ENCODE measurements around the gene BOLA2B. TPM values are rescaled to one million over a fixed set of nuclear protein-coding genes. Genes with fewer than 3 reads are reported as not detected.
"Not testable (repeated sequence)": the region's sequence is repeated elsewhere in the genome, so short reads cannot be mapped to it uniquely, and the experiment has no call there.

Gene BOLA2B
- polyA plus RNA-seq, 1 donor from 2014 or later: 264 TPM

- peaks cover 15% of the 10 kb centered on the region for H3K36me3 Mint-ChIP-seq
- H3K27me3 Mint-ChIP-seq: no peaks in the 10 kb centered on the region
- H3K9me3 Mint-ChIP-seq: no peaks in the 10 kb centered on the region
- peaks cover 16 to 21% (median 18%) of the 10 kb centered on the region in 3 donors for H3K4me1 Mint-ChIP-seq
- H3K4me3 Mint-ChIP-seq: peak overlapping the region; percentile 97 to 99 (median 99)
- H3K27ac Mint-ChIP-seq: peak overlapping the region; percentile 97 to 99 (median 98)
Observed at GRCh38 chr16:30186782-30187555, 6.5 kb downstream of the BOLA2B start.

GRCh38 chr16:30186444-30186781 is 7.1 kb downstream of the BOLA2B start:
- peaks cover 17 to 22% (median 19%) of the 10 kb centered on the region in 3 donors for H3K4me1 Mint-ChIP-seq
- peak overlapping the region; percentile 97 to 99 (median 99) for H3K4me3 Mint-ChIP-seq
- H3K9me3 Mint-ChIP-seq: no peaks in the 10 kb centered on the region
- peak overlapping the region; percentile 97 to 99 (median 98) for H3K27ac Mint-ChIP-seq
- no peaks in the 10 kb centered on the region for H3K27me3 Mint-ChIP-seq
- peaks cover 15% of the 10 kb centered on the region for H3K36me3 Mint-ChIP-seq

GRCh38 chr16:30185683-30186421 is 7.6 kb downstream of the BOLA2B start:
- peaks cover 19 to 22% (median 19%) of the 10 kb centered on the region in 3 donors for H3K4me1 Mint-ChIP-seq
- no peaks in the 10 kb centered on the region for H3K9me3 Mint-ChIP-seq
- peak overlapping the region; percentile 97 to 99 (median 98) for H3K27ac Mint-ChIP-seq
- H3K4me3 Mint-ChIP-seq: peak overlapping the region; percentile 97 to 99 (median 99)
- no peaks in the 10 kb centered on the region for H3K27me3 Mint-ChIP-seq
- peaks cover 15% of the 10 kb centered on the region for H3K36me3 Mint-ChIP-seq

- Mint-ChIP-seq H3K4me1 (peaks cover 20 to 22% (median 21%) of the 10 kb centered on the region in 3 donors), H3K9me3 (no peaks in the 10 kb centered on the region), H3K27me3 (no peaks in the 10 kb centered on the region), H3K4me3 (peak overlapping the region; percentile 97 to 99 (median 99)), H3K36me3 (peaks cover 15% of the 10 kb centered on the region), H3K27ac (peak overlapping the region; percentile 97 to 99 (median 98))
Observed at GRCh38 chr16:30184891-30185682, 8.4 kb downstream of the BOLA2B start.

- Mint-ChIP-seq H3K4me1 (peaks cover 20 to 22% (median 21%) of the 10 kb centered on the region in 3 donors), H3K9me3 (no peaks in the 10 kb centered on the region), H3K4me3 (peak overlapping the region; percentile 97 to 99 (median 99)), H3K27ac (peak overlapping the region; percentile 97 to 99 (median 98)), H3K36me3 (peaks cover 15% of the 10 kb centered on the region), H3K27me3 (no peaks in the 10 kb centered on the region)
Observed at GRCh38 chr16:30184096-30184890, 9.2 kb downstream of the BOLA2B start.

- Mint-ChIP-seq H3K9me3 (no peaks in the 10 kb centered on the region), H3K27me3 (no peaks in the 10 kb centered on the region), H3K4me1 (peaks cover 20 to 22% (median 21%) of the 10 kb centered on the region in 3 donors), H3K27ac (peak within 1 kb of the TSS; percentile 97 to 99 (median 98)), H3K36me3 (peaks cover 15% of the 10 kb centered on the region), H3K4me3 (peak within 1 kb of the TSS; percentile 97 to 99 (median 99))
Observed at GRCh38 chr16:30183233-30184095, 10.0 kb downstream of the BOLA2B start, which contains the start of gene CORO1A. Gene CORO1A (plus strand): TSS chr16:30183602. CDS start chr16:30185210, 1,608 bp downstream.

GRCh38 chr16:30180741-30181140 is 12.7 kb downstream of the BOLA2B start:
- Mint-ChIP-seq H3K9me3 (no peaks in the 10 kb centered on the region), H3K4me3 (peak overlapping the region in 2 of 4 donors; percentile 47 to 63), H3K4me1 (peaks cover 9 to 10% (median 9%) of the 10 kb centered on the region in 3 donors), H3K27ac (peak overlapping the region in 2 of 3 donors; percentile 39 to 77), H3K27me3 (no peaks in the 10 kb centered on the region), H3K36me3 (peaks cover 11% of the 10 kb centered on the region)

- Mint-ChIP-seq H3K27ac (no peak overlapping the region), H3K4me3 (no peak overlapping the region), H3K36me3 (peaks cover 10% of the 10 kb centered on the region), H3K27me3 (no peaks in the 10 kb centered on the region), H3K9me3 (no peaks in the 10 kb centered on the region), H3K4me1 (peaks cover 8 to 10% (median 9%) of the 10 kb centered on the region in 3 donors)
Observed at GRCh38 chr16:30179931-30180330, 13.5 kb downstream of the BOLA2B start.

- Mint-ChIP-seq H3K9me3 (no peaks in the 10 kb centered on the region), H3K27ac (no peak overlapping the region), H3K27me3 (no peaks in the 10 kb centered on the region), H3K4me3 (peak overlapping the region in 1 of 4 donors; percentile 60), H3K36me3 (peaks cover 3% of the 10 kb centered on the region), H3K4me1 (peaks cover 8 to 10% (median 9%) of the 10 kb centered on the region in 3 donors)
Observed at GRCh38 chr16:30179195-30179594, 14.3 kb downstream of the BOLA2B start.

- not testable (repeated sequence) for H3K27me3 Mint-ChIP-seq, H3K9me3 Mint-ChIP-seq, H3K4me3 Mint-ChIP-seq, H3K27ac Mint-ChIP-seq, H3K4me1 Mint-ChIP-seq, H3K36me3 Mint-ChIP-seq
Observed at GRCh38 chr16:30176876-30177275, 16.6 kb downstream of the BOLA2B start.

- Mint-ChIP-seq H3K4me1 (peaks cover 0 to 3% (median 2%) of the 10 kb centered on the region in 3 donors), H3K9me3 (no peaks in the 10 kb centered on the region), H3K36me3 (no peaks in the 10 kb centered on the region), H3K4me3 (no peak overlapping the region), H3K27me3 (peaks cover 1% of the 10 kb centered on the region), H3K27ac (no peak overlapping the region)
Observed at GRCh38 chr16:30173054-30173453, 20.4 kb downstream of the BOLA2B start.

GRCh38 chr16:30170145-30170544 is 23.3 kb downstream of the BOLA2B start:
- H3K27ac Mint-ChIP-seq, H3K36me3 Mint-ChIP-seq, H3K9me3 Mint-ChIP-seq, H3K27me3 Mint-ChIP-seq, H3K4me3 Mint-ChIP-seq: not testable (repeated sequence)
- H3K4me1 Mint-ChIP-seq: peaks cover 11 to 21% (median 21%) of the 10 kb centered on the region in 3 donors

GRCh38 chr16:30169416-30169815 is 24.1 kb downstream of the BOLA2B start:
- peaks cover 14 to 27% (median 25%) of the 10 kb centered on the region in 3 donors for H3K4me1 Mint-ChIP-seq
- H3K27ac Mint-ChIP-seq, H3K9me3 Mint-ChIP-seq, H3K4me3 Mint-ChIP-seq, H3K27me3 Mint-ChIP-seq, H3K36me3 Mint-ChIP-seq: not testable (repeated sequence)

Measured in IgD-negative memory B cell (primary cell).